ENCODE data around the gene EMC7.

EMC7 gene

DNA sequence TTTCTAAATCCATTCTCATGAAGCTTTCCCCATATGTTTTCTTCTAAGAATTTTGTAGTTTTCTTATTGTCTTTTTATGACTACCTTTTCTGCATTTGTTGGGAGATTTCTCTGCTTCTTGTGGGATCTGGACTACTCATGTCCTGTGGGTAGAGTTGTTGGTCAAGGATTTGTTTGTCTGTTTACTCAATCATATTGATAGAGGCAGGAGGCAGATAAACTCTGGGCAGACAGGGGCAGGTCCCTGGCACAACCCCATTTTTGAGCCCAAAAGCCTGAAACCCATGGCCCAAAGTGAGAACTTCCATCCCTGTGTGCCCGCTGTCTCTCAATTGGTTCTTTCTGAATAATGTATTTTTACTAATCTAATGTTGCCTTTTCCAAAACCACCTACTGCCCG, 12.6 kb upstream of the EMC7 start:
- intact Hi-C loops (cut with micrococcal nuclease) = no loop called here
- no peaks in the 10 kb centered on the region for H3K36me3 Mint-ChIP-seq (ENCODE audit: low read depth)
- peaks cover 2% of the 10 kb centered on the region for H3K27me3 Mint-ChIP-seq
- no peak overlapping the region for H3K27ac Mint-ChIP-seq
- no peak overlapping the region for H3K4me3 Mint-ChIP-seq
- no peaks in the 10 kb centered on the region for H3K4me1 Mint-ChIP-seq (ENCODE audit: low read depth)
- no peaks in the 10 kb centered on the region for H3K9me3 Mint-ChIP-seq

- Mint-ChIP-seq H3K36me3 (ENCODE audit: low read depth) (no peaks in the 10 kb centered on the region), H3K9me3 (no peaks in the 10 kb centered on the region), H3K4me3 (no peak overlapping the region), H3K4me1 (ENCODE audit: low read depth) (no peaks in the 10 kb centered on the region), H3K27me3 (peaks cover 2% of the 10 kb centered on the region), H3K27ac (no peak overlapping the region)
- intact Hi-C loops (cut with micrococcal nuclease) = no loop called here
Observed at GRCh38 chr15:34111488-34111887, 9.8 kb upstream of the EMC7 start.

DNA sequence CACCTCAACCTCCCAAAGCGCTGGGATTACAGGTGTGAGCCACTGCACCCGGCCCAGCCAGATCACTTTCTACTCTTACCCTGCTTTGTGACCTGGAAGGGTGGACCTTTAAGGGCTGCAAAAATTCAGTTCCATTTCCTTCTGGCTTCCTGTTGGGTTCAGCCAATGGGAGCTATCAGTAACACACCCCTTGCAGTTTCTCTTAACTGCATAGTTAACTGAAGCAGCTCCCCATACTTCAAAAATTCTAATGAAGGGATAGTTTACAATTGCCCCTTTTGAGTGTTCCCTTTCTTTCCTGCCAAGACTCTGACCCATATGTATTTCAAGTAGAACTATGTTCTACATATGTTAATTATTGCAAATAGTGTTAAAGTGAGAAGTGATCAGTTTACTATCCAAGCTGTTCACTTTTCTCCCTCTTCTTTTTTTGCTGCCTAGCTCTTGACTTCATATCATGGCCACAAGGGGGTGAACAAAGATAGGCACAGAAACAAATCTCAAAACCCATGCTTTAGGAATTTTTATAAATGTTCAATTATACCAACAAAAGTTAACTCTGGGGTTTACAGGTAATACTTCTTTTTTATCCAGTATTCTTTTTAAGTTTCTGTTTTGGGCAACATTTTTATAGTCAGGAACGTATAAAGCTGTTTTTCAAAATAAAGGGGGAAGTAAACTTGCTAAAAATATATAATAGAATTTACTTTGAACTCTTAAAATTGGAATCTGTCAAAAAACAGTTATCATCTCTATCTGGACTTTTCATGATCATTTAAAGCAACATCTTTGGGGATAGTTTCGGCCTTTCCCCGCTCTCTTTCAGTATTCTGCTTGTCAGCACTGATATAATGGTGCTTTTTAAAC, 8.4 kb upstream of the EMC7 start:
- no peaks in the 10 kb centered on the region for H3K9me3 Mint-ChIP-seq
- intact Hi-C loops (cut with micrococcal nuclease) = loop anchor here (1.0 to 10.0 kb wide), 2 partner anchors 100 to 255 kb away; partner anchors contain the start of genes KATNBL1 and LPCAT4
- no peaks in the 10 kb centered on the region for H3K36me3 Mint-ChIP-seq (ENCODE audit: low read depth)
- H3K27ac Mint-ChIP-seq = no peak overlapping the region
- no peaks in the 10 kb centered on the region for H3K4me1 Mint-ChIP-seq (ENCODE audit: low read depth)
- no peak overlapping the region for H3K4me3 Mint-ChIP-seq
- H3K27me3 Mint-ChIP-seq = peaks cover 2% of the 10 kb centered on the region

- no peaks in the 10 kb centered on the region for H3K4me1 Mint-ChIP-seq (ENCODE audit: low read depth)
- intact Hi-C loops (cut with micrococcal nuclease) = loop anchor here (10.0 kb wide), 1 partner anchor 257 kb away; the partner anchor contains the start of gene LPCAT4
- H3K27ac Mint-ChIP-seq = no peak overlapping the region
- H3K9me3 Mint-ChIP-seq = peaks cover 12% of the 10 kb centered on the region
- H3K27me3 Mint-ChIP-seq = no peaks in the 10 kb centered on the region
- peaks cover 10% of the 10 kb centered on the region for H3K36me3 Mint-ChIP-seq (ENCODE audit: low read depth)
- no peak overlapping the region for H3K4me3 Mint-ChIP-seq
Observed at GRCh38 chr15:34107315-34107714, 5.7 kb upstream of the EMC7 start.

DNA sequence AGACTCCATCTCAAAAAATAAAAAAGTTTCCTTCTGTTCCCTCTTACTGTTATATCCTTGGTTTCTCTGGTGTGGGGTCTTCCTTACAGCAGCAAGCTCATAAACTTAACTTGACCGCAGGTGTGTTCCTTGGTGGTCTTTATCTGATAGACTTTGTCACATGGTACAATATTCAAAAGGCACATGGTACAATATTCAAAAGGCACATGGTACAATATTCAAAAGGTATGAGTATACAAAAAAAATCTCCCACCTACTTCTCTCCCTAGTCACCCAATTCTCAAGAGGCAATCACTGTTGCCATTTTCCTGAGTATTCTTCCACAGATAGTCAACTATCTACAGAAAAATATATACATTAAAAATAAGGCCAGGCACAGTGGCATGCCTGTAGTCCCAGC, 4.8 kb upstream of the EMC7 start:
- intact Hi-C loops (cut with micrococcal nuclease) = loop anchor here (10.0 kb wide), 1 partner anchor 258 kb away; the partner anchor contains the start of gene LPCAT4
- Mint-ChIP-seq H3K36me3 (ENCODE audit: low read depth) (peaks cover 18% of the 10 kb centered on the region), H3K9me3 (peaks cover 12% of the 10 kb centered on the region), H3K4me3 (no peak overlapping the region), H3K27me3 (no peaks in the 10 kb centered on the region), H3K27ac (no peak overlapping the region), H3K4me1 (ENCODE audit: low read depth) (no peaks in the 10 kb centered on the region)

- Mint-ChIP-seq H3K27ac (peak overlapping the region; percentile 99), H3K4me3 (peak overlapping the region; percentile 99), H3K27me3 (no peaks in the 10 kb centered on the region), H3K9me3 (peaks cover 12% of the 10 kb centered on the region), H3K4me1 (ENCODE audit: low read depth) (peaks cover 11% of the 10 kb centered on the region), H3K36me3 (ENCODE audit: low read depth) (peaks cover 31% of the 10 kb centered on the region)
- intact Hi-C loops (cut with micrococcal nuclease) = loop anchor here (5.0 to 10.0 kb wide), 2 partner anchors 235 to 262 kb away; partner anchors contain the start of genes LPCAT4 and SLC12A6
Observed at GRCh38 chr15:34102175-34102925, 688 bp upstream of the EMC7 start.

- intact Hi-C loops (cut with micrococcal nuclease) = loop anchor here (2.0 to 10.0 kb wide), 3 partner anchors 61 to 265 kb away; partner anchors contain the start of genes AVEN, LPCAT4 and SLC12A6
- Mint-ChIP-seq H3K36me3 (ENCODE audit: low read depth) (peaks cover 42% of the 10 kb centered on the region), H3K4me1 (ENCODE audit: low read depth) (peaks cover 11% of the 10 kb centered on the region), H3K4me3 (no peak overlapping the region), H3K27ac (no peak overlapping the region), H3K27me3 (no peaks in the 10 kb centered on the region), H3K9me3 (peaks cover 12% of the 10 kb centered on the region)
Observed at GRCh38 chr15:34099914-34100313, 1.7 kb downstream of the EMC7 start.

DNA sequence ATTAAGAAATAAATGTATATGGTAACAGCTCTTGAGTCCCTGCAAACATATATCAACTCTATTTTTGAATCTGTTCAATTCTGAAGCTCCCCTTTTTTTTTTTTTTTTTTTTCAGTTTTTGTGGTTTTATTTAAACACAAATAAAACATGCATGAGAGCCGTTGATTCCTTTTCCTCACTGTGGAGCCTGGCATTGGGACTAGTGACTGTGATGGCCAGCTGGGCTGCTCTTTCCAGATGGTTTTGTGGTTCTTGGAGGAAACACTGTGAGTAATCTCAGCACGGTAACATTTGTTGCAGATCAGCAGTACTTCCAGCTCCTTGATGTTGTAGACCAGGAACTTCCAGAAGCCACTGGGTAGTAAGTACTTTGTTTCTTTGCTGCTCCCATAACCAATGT, 15.9 kb downstream of the EMC7 start:
- Mint-ChIP-seq H3K9me3 (no peaks in the 10 kb centered on the region), H3K4me1 (ENCODE audit: low read depth) (no peaks in the 10 kb centered on the region), H3K4me3 (no peak overlapping the region), H3K27me3 (no peaks in the 10 kb centered on the region), H3K36me3 (ENCODE audit: low read depth) (peaks cover 72% of the 10 kb centered on the region), H3K27ac (no peak overlapping the region)
- intact Hi-C loops (cut with micrococcal nuclease) = no loop called here

- Mint-ChIP-seq H3K27me3 (no peaks in the 10 kb centered on the region), H3K36me3 (ENCODE audit: low read depth) (peaks cover 59% of the 10 kb centered on the region), H3K9me3 (no peaks in the 10 kb centered on the region), H3K4me1 (ENCODE audit: low read depth) (no peaks in the 10 kb centered on the region), H3K27ac (no peak overlapping the region), H3K4me3 (no peak overlapping the region)
- intact Hi-C loops (cut with micrococcal nuclease) = no loop called here
Observed at GRCh38 chr15:34084086-34084485, 17.6 kb downstream of the EMC7 start.

DNA sequence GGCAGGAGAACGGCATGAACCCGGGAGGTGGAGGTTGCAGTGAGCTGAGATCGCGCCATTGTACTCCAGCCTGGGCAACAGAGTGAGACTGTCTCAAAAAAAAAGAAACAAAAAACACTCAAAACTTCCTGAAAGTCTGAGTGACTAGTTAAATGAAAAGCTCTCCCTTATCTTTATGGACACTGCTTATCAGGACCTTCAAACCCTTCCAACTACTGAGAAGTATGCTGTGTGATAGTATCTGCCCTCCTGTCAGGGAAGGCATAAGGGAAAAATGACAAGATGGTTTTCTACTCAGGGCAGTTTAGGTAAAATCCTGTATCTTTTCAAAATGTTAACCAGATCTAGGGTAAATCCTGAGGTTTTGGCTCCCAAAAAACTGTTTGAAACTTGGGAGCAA, 21.8 kb downstream of the EMC7 start:
- Mint-ChIP-seq H3K27me3 (no peaks in the 10 kb centered on the region), H3K9me3 (peaks cover 10% of the 10 kb centered on the region), H3K4me3 (no peak overlapping the region), H3K36me3 (ENCODE audit: low read depth) (peaks cover 18% of the 10 kb centered on the region), H3K4me1 (ENCODE audit: low read depth) (no peaks in the 10 kb centered on the region), H3K27ac (no peak overlapping the region)
- intact Hi-C loops (cut with micrococcal nuclease) = no loop called here

GRCh38 chr15:34078900-34079299, 22.8 kb downstream of the EMC7 start:
- Mint-ChIP-seq H3K36me3 (ENCODE audit: low read depth) (peaks cover 12% of the 10 kb centered on the region), H3K27me3 (no peaks in the 10 kb centered on the region), H3K4me3 (no peak overlapping the region), H3K9me3 (peaks cover 17% of the 10 kb centered on the region), H3K4me1 (ENCODE audit: low read depth) (no peaks in the 10 kb centered on the region), H3K27ac (no peak overlapping the region)
- intact Hi-C loops (cut with micrococcal nuclease) = no loop called here

DNA sequence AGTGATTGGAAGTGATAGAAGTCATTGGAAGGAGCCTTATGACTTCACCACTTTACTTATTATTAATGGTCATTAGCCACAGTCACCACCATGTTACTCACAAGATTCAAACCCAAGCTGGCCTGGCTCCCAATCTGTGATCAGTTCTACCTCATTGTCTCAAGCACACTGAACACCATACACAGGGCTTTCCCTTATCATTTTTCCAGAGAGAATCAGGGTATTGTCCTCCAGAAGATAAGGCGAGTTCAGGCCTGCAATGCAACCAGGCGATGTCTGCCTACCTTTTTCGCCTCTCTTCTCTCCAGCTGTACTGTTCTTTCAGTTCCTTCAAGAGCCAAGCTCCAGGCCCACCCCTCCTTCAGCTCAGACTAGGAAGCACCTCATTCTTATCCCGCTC, 24.9 kb downstream of the EMC7 start:
- Mint-ChIP-seq H3K4me1 (ENCODE audit: low read depth) (no peaks in the 10 kb centered on the region), H3K36me3 (ENCODE audit: low read depth) (no peaks in the 10 kb centered on the region), H3K27me3 (no peaks in the 10 kb centered on the region), H3K4me3 (no peak overlapping the region), H3K27ac (no peak overlapping the region), H3K9me3 (peaks cover 17% of the 10 kb centered on the region)
- intact Hi-C loops (cut with micrococcal nuclease) = no loop called here

- Mint-ChIP-seq H3K4me1 (ENCODE audit: low read depth) (no peaks in the 10 kb centered on the region), H3K4me3 (no peak overlapping the region), H3K9me3 (peaks cover 8% of the 10 kb centered on the region), H3K36me3 (ENCODE audit: low read depth) (no peaks in the 10 kb centered on the region), H3K27me3 (no peaks in the 10 kb centered on the region), H3K27ac (no peak overlapping the region)
- intact Hi-C loops (cut with micrococcal nuclease) = no loop called here
Observed at GRCh38 chr15:34070003-34070402, 31.7 kb downstream of the EMC7 start.

DNA sequence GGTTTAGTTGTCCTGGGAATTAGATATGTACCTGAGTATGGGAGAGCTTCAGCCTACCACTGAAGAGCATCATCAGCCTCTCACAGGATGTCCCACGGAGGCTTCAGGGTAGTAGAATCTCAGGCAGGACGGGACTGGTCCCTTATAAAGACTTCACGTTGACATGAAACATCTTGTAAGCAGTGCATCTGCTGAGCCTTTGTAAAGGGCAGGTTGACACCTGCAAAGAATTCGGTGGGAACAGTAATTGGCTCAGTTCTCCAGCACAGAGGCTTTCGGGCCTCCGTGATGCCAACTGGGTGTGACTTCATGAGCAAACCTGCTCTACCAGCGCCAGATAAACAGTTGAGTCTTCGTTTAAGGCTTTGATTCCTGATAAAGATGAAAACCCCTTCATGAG, 35.7 kb downstream of the EMC7 start:
- H3K36me3 Mint-ChIP-seq (ENCODE audit: low read depth) = no peaks in the 10 kb centered on the region
- H3K4me3 Mint-ChIP-seq = no peak overlapping the region
- no peaks in the 10 kb centered on the region for H3K27me3 Mint-ChIP-seq
- no peak overlapping the region for H3K27ac Mint-ChIP-seq
- no peaks in the 10 kb centered on the region for H3K9me3 Mint-ChIP-seq
- intact Hi-C loops (cut with micrococcal nuclease) = no loop called here
- peaks cover 5% of the 10 kb centered on the region for H3K4me1 Mint-ChIP-seq (ENCODE audit: low read depth)

Data from dendritic cell treated with granulocyte-macrophage colony-stimulating factor and Interleukin-4, amounts not matched to agents 40 ng/mL and 50 ng/mL, for 4 days (primary cell).